Erythroblast (primary cell): ENCODE results near the gene OR52N1.

Experiments used
- GATA1 ChIP-seq: IDR thresholded peaks from 2 replicates; pipeline ENCODE4 v1.6.1; 2011; ENCODE audit warnings: low read depth, mild to moderate bottlenecking, control low read depth, low read length, moderate library complexity
- POLR2A ChIP-seq: IDR thresholded peaks from 2 replicates; pipeline ENCODE4 v1.6.1; 2011; ENCODE audit warnings: mild to moderate bottlenecking, low read length

- TF ChIP-seq POLR2A (no peak), GATA1 (no peak)
These were observed 52.6 kb downstream of the OR52N1 start for GRCh38 chr11:5738431-5738830.
